Measurements from ENCODE around the gene SLC35F3. TPM values are rescaled to one million over a fixed set of nuclear protein-coding genes. Genes with fewer than 3 reads are reported as not detected.

SLC35F3 gene
- total RNA-seq, 6 experiments from 2014 or later, result 0.26 to 0.58 (median 0.46) TPM

- TF ChIP-seq CTCF (IDR thresholded peaks at IDR 0.05), result no peak
- Mint-ChIP-seq H3K27me3 (ENCODE audit: insufficient read depth) (no peaks in the 10 kb centered on the region), H3K36me3 (ENCODE audit: low read depth) (no peaks in the 10 kb centered on the region; the same call in 1 of the 2 replicates), H3K4me3 (no peak overlapping the region), H3K9me3 (peaks cover 33% of the 10 kb centered on the region), H3K4me1 (ENCODE audit: low read depth) (no peaks in the 10 kb centered on the region), H3K27ac (no peak overlapping the region)
- no peak for DNase-seq
These were observed 346.3 kb downstream of the SLC35F3 start for GRCh38 chr1:234250747-234251146.

- H3K9me3 Mint-ChIP-seq, result peaks cover 14% of the 10 kb centered on the region
- H3K4me1 Mint-ChIP-seq (ENCODE audit: low read depth), result no peaks in the 10 kb centered on the region
- TF ChIP-seq CTCF (IDR thresholded peaks at IDR 0.05), result no peak
- H3K27me3 Mint-ChIP-seq (ENCODE audit: insufficient read depth), result no peaks in the 10 kb centered on the region
- no peak for DNase-seq
- H3K4me3 Mint-ChIP-seq, result no peak overlapping the region
- no peaks in the 10 kb centered on the region; the same call in 1 of the 2 replicates for H3K36me3 Mint-ChIP-seq (ENCODE audit: low read depth)
- H3K27ac Mint-ChIP-seq, result no peak overlapping the region
These were observed 349.3 kb downstream of the SLC35F3 start for GRCh38 chr1:234253732-234254131.

GRCh38 chr1:234256359-234256758 is 351.9 kb downstream of the SLC35F3 start:
- Mint-ChIP-seq H3K27me3 (ENCODE audit: insufficient read depth) (no peaks in the 10 kb centered on the region), H3K9me3 (peaks cover 5% of the 10 kb centered on the region), H3K4me3 (no peak overlapping the region), H3K27ac (no peak overlapping the region), H3K4me1 (ENCODE audit: low read depth) (no peaks in the 10 kb centered on the region), H3K36me3 (ENCODE audit: low read depth) (no peaks in the 10 kb centered on the region)
- peak; percentile 1 for DNase-seq
- TF ChIP-seq CTCF (IDR thresholded peaks at IDR 0.05), result no peak

- no peak for DNase-seq
- Mint-ChIP-seq H3K4me1 (ENCODE audit: low read depth) (no peaks in the 10 kb centered on the region), H3K9me3 (peaks cover 5% of the 10 kb centered on the region), H3K4me3 (no peak overlapping the region), H3K36me3 (ENCODE audit: low read depth) (no peaks in the 10 kb centered on the region), H3K27me3 (ENCODE audit: insufficient read depth) (no peaks in the 10 kb centered on the region; the same call in 1 of the 2 replicates), H3K27ac (no peak overlapping the region)
- TF ChIP-seq CTCF (IDR thresholded peaks at IDR 0.05), result no peak
These were observed 353.6 kb downstream of the SLC35F3 start for GRCh38 chr1:234258071-234258470.

GRCh38 chr1:234260578-234260977 is 356.1 kb downstream of the SLC35F3 start:
- Mint-ChIP-seq H3K27me3 (ENCODE audit: insufficient read depth) (no peaks in the 10 kb centered on the region; the same call in 1 of the 2 replicates), H3K9me3 (peaks cover 10% of the 10 kb centered on the region), H3K4me1 (ENCODE audit: low read depth) (no peaks in the 10 kb centered on the region), H3K27ac (no peak overlapping the region), H3K36me3 (ENCODE audit: low read depth) (no peaks in the 10 kb centered on the region), H3K4me3 (no peak overlapping the region)
- TF ChIP-seq CTCF (IDR thresholded peaks at IDR 0.05), result no peak
- DNase-seq, result no peak

GRCh38 chr1:234261545-234261944 is 357.1 kb downstream of the SLC35F3 start:
- no peak for DNase-seq
- Mint-ChIP-seq H3K36me3 (ENCODE audit: low read depth) (no peaks in the 10 kb centered on the region), H3K27ac (no peak overlapping the region), H3K27me3 (ENCODE audit: insufficient read depth) (no peaks in the 10 kb centered on the region; the same call in 1 of the 2 replicates), H3K9me3 (peaks cover 13% of the 10 kb centered on the region), H3K4me1 (ENCODE audit: low read depth) (no peaks in the 10 kb centered on the region), H3K4me3 (no peak overlapping the region)
- TF ChIP-seq CTCF (IDR thresholded peaks at IDR 0.05), result no peak
